Immature natural killer cell (primary cell): ENCODE data around the gene ATP11A. TPM values are rescaled to one million over a fixed set of nuclear protein-coding genes. Genes with fewer than 3 reads are reported as not detected.
"Not testable (repeated sequence)": the region's sequence is repeated elsewhere in the genome, so short reads cannot be mapped to it uniquely, and the experiment has no call there.

ENCODE experiments used
- DNase-seq, 3 donors: peaks; one replicate each; pipeline ENCODE4 v3.0.0; 2022; ENCODE audit warnings: mixed read lengths in 1 of 3
- H3K27ac Mint-ChIP-seq, 6 donors: one replicate each; pipeline ENCODE4 v1.8.0; 2020; ENCODE audit warnings: mixed read lengths in 6 of 6, mild to moderate bottlenecking in 5 of 6, inconsistent platforms in 4 of 6, moderate library complexity in 3 of 6
- H3K27me3 Mint-ChIP-seq, 3 donors: one replicate each; pipeline ENCODE4 v1.8.0; 2020 to 2021; ENCODE audit warnings: low read depth in 3 of 3, mild to moderate bottlenecking in 3 of 3, mixed read lengths in 3 of 3, moderate library complexity in 3 of 3, inconsistent platforms in 1 of 3
- H3K36me3 Mint-ChIP-seq, 3 donors: one replicate each; pipeline ENCODE4 v1.8.0; 2020; ENCODE audit warnings: mixed read lengths in 3 of 3, inconsistent platforms in 2 of 3, mild to moderate bottlenecking in 2 of 3
- H3K4me1 Mint-ChIP-seq, 2 donors: one replicate each; pipeline ENCODE4 v1.8.0; 2020; ENCODE audit warnings: inconsistent platforms in 2 of 2, mild to moderate bottlenecking in 2 of 2, mixed read lengths in 2 of 2, moderate library complexity in 1 of 2
- H3K4me3 Mint-ChIP-seq, 5 donors: one replicate each; pipeline ENCODE4 v1.8.0; 2020; ENCODE audit warnings: mild to moderate bottlenecking in 5 of 5, mixed read lengths in 5 of 5, inconsistent platforms in 3 of 5, moderate library complexity in 3 of 5
- H3K9me3 Mint-ChIP-seq, 6 donors: one replicate each; pipeline ENCODE4 v1.8.0; 2020; ENCODE audit warnings: mild to moderate bottlenecking in 6 of 6, mixed read lengths in 6 of 6, inconsistent platforms in 4 of 6, moderate library complexity in 3 of 6
- polyA plus RNA-seq, 3 donors: library from polyadenylated mRNA; unstranded; fragments of 300-500 nt; fragmentation: Illumina TruSeq; gene quantifications; one replicate each; pipeline ENCODE4 v1.2.3, GENCODE V29; 2021

Gene ATP11A
- polyA plus RNA-seq, 3 donors from 2014 or later = 0.96 to 2.9 TPM; not detected in 1

- no peaks in the 10 kb centered on the region for H3K9me3 Mint-ChIP-seq
- peaks cover 23 to 51% (median 36%) of the 10 kb centered on the region in 3 donors for H3K36me3 Mint-ChIP-seq
- no peak for DNase-seq
- H3K27me3 Mint-ChIP-seq = no peaks in the 10 kb centered on the region
- no peak overlapping the region for H3K4me3 Mint-ChIP-seq
- no peaks in the 10 kb centered on the region for H3K4me1 Mint-ChIP-seq
- no peak overlapping the region for H3K27ac Mint-ChIP-seq
Observed at GRCh38 chr13:112835796-112836195, 146.0 kb downstream of the ATP11A start.

GRCh38 chr13:112836940-112837339 is 147.1 kb downstream of the ATP11A start:
- Mint-ChIP-seq H3K36me3 (peaks cover 18 to 45% (median 32%) of the 10 kb centered on the region in 3 donors), H3K27me3 (no peaks in the 10 kb centered on the region), H3K9me3 (no peaks in the 10 kb centered on the region), H3K4me1 (no peaks in the 10 kb centered on the region), H3K4me3 (no peak overlapping the region), H3K27ac (no peak overlapping the region)
- DNase-seq = no peak

DNA sequence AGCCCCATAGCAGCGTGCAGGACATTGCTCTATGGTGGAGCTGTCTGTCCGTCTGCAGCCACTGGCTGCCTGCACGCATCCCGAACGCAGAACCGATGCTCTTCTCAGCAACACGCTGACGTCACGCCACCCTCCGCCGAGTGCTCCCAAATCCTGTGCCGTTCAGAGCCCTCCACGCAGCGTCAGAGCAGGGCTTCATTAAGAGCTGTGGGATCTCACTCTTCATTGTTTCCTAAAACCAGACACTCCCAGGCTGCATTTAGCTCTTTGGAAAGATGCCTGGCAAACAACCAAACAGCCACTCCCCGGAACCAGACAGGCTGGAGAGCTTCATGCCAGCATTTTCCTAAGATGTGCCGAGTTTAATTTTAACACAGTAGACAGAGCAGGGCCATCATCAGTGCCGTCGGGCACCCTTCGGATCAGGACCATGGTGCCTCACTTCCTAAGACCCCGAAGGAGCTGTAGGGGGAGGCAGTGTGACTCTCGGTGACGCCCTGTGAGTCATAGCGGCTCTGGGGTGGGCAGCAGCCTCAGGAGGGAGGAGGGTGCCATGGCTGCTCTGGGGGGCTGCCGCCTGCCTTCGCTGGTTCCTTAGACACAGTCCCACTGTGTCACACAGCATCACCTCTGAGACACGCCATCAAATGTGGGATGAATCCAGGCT is 147.7 kb downstream of the ATP11A start:
- no peak for DNase-seq
- Mint-ChIP-seq H3K4me3 (no peak overlapping the region), H3K36me3 (peaks cover 16 to 44% (median 34%) of the 10 kb centered on the region in 3 donors), H3K27me3 (no peaks in the 10 kb centered on the region), H3K4me1 (no peaks in the 10 kb centered on the region), H3K9me3 (no peaks in the 10 kb centered on the region), H3K27ac (no peak overlapping the region)

GRCh38 chr13:112838038-112838841 is 148.4 kb downstream of the ATP11A start:
- DNase-seq = no peak
- H3K27me3 Mint-ChIP-seq = no peaks in the 10 kb centered on the region
- H3K4me3 Mint-ChIP-seq = no peak overlapping the region
- H3K36me3 Mint-ChIP-seq = peaks cover 14 to 36% (median 31%) of the 10 kb centered on the region in 3 donors
- no peaks in the 10 kb centered on the region for H3K9me3 Mint-ChIP-seq
- no peaks in the 10 kb centered on the region for H3K4me1 Mint-ChIP-seq
- no peak overlapping the region for H3K27ac Mint-ChIP-seq

DNA sequence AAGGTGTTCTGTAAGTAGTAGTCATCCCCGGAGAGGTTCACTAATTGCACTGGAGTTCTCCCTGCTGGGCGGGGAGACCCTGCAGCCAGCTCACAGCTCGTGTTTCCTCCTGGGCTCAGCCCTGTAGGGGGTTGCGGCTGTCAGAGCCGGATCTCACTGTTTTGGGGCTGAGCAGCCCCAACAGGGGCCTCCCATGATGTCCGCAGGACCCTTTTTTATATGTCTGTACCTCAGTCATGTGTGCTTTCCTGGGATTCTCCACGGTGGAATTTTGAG is 148.9 kb downstream of the ATP11A start:
- DNase-seq = no peak
- Mint-ChIP-seq H3K27ac (no peak overlapping the region), H3K4me1 (no peaks in the 10 kb centered on the region), H3K27me3 (no peaks in the 10 kb centered on the region), H3K9me3 (peaks cover 0 to 2% (median 0%) of the 10 kb centered on the region in 6 donors), H3K36me3 (peaks cover 17 to 38% (median 29%) of the 10 kb centered on the region in 3 donors), H3K4me3 (no peak overlapping the region)

DNA sequence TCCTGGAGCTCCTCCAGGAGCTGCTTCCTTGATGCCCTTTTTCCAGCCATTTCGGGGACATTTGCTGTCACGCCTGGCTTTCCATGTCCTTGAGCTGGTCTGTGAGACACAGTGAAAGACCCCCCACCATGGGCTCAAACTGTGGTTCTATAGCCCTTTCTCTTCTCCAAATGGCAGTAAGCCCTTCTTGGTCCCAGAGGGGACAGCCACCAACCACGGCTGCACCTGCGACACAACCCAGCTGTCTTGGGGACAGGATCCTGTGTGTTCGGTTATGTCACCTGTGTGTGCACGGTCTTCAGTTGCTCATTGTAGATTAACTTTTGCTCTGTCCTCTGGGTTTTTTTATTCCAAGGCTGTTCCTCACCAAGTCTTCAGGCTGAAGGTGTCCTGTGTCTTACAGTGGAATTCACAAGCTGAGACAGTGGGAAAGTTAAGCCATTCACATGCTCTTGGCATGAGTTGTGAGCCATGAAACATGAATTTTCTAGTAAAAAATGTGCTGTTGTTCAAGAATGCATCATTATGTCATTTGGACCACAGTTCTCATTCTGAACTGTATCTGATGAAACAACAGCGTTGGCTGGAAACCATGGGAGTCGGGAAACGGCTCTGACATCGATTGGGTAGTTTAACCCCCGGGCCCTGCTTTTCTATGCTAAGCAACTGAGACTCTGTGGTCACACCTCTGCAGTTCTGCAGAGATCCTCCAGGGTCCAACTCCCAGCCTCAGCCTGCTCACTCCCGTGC is 149.7 kb downstream of the ATP11A start:
- no peak overlapping the region for H3K4me3 Mint-ChIP-seq
- H3K9me3 Mint-ChIP-seq = peaks cover 0 to 2% (median 0%) of the 10 kb centered on the region in 6 donors
- peaks cover 23 to 37% (median 29%) of the 10 kb centered on the region in 3 donors for H3K36me3 Mint-ChIP-seq
- no peaks in the 10 kb centered on the region for H3K27me3 Mint-ChIP-seq
- no peak overlapping the region for H3K27ac Mint-ChIP-seq
- DNase-seq = no peak
- H3K4me1 Mint-ChIP-seq = no peaks in the 10 kb centered on the region

DNA sequence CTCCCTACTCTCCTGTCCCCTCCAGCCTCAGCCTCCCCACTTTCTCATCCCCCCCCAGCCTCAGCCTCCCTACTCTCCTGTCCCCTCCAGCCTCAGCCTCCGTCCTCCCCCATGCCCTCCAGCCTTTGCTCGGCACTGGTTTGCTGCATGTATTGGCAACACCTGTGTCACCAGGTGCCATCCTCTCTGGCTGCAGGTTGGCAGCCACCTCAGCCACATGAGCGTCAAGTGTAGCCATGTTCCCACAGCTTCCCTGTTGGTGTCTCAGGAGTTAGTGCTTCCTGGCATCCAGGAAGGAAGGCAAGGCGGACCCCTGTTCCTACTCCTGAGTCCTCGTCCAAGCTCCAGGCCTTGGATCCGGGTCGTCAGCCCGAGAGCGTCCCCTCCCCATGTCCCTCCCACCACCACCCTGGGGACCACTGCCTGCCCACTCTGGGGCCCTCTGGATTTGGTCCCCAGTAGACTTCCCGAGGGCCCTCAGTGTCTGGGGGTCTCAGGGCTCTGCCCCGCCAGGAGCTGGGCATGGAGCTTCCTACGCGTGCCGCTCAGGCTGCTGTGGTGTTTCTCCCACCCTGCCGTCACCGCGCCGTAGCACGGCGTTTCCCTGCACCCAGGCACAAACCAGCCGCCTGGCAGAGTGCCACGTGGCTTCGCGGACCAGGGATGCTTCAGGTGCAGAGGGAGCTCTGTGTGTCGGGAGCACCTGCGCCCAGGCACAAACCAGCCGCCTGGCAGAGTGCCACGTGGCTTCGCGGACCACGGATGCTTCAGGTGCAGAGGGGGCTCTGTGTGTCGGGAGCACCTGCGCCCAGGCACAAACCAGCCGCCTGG is 150.8 kb downstream of the ATP11A start:
- H3K27ac Mint-ChIP-seq = no peak overlapping the region
- H3K4me3 Mint-ChIP-seq = no peak overlapping the region
- peaks cover 0 to 2% (median 0%) of the 10 kb centered on the region in 6 donors for H3K9me3 Mint-ChIP-seq
- H3K36me3 Mint-ChIP-seq = peaks cover 20 to 35% (median 29%) of the 10 kb centered on the region in 3 donors
- H3K4me1 Mint-ChIP-seq = no peaks in the 10 kb centered on the region
- DNase-seq = no peak
- no peaks in the 10 kb centered on the region for H3K27me3 Mint-ChIP-seq

DNA sequence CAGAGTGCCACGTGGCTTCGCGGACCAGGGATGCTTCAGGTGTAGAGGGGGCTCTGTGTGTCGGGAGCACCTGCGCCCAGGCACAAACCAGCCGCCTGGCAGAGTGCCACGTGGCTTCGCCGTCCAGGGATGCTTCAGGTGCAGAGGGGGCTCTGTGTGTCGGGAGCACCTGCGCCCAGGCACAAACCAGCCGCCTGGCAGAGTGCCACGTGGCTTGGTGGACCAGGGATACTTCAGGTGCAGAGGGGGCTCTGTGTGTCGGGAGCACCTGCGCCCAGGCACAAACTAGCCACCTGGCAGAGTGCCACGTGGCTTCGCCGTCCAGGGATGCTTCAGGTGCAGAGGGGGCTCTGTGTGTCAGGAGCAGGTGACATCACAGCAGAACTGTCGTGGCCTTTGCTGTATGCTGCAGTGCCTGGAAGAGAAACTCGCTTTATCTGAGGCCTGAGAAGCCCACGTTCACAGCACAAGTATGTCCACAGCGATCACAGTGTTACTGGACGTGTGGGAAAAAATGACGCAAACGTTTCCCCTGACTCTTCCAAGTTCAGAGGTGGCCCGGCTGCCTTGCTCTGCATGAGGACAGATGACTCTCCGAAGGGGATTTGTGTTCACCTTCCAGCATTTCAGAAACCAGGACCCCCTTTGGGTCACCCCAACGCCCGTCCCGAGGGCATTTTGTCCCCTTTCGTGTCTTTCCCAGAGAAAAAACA is 151.6 kb downstream of the ATP11A start:
- H3K4me1 Mint-ChIP-seq, H3K9me3 Mint-ChIP-seq, DNase-seq, H3K27ac Mint-ChIP-seq, H3K4me3 Mint-ChIP-seq, H3K27me3 Mint-ChIP-seq: not testable (repeated sequence)
- H3K36me3 Mint-ChIP-seq = peaks cover 24 to 41% (median 33%) of the 10 kb centered on the region in 3 donors

DNA sequence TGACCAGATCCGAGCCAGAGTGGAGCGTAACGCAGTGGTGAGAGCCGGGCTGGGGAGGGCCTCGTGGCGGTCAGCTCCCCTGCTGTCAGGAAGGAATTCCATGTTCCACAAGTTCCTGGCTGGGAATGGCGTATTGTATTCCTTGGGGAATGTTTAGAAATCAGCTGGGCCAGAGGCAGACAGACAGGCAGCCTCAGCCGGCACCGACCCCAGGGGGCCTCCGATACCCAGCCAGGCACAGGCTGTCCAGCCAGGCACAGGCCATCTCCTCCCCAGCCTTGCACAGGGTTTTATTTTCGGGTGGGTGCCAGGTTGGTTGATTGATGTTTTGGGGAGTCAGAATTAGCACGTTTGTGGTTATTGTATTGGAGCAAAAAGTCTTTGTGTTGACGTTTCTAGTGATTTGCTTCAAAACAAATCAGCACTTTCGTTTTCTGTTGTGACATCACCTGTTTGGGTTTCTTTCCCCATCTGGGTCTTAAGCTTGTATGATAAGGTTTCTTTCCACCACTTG is 152.6 kb downstream of the ATP11A start:
- H3K4me1 Mint-ChIP-seq = no peaks in the 10 kb centered on the region
- no peak overlapping the region for H3K27ac Mint-ChIP-seq
- H3K4me3 Mint-ChIP-seq = no peak overlapping the region
- no peak for DNase-seq
- H3K9me3 Mint-ChIP-seq = peaks cover 0 to 2% (median 0%) of the 10 kb centered on the region in 6 donors
- H3K36me3 Mint-ChIP-seq = peaks cover 18 to 37% (median 27%) of the 10 kb centered on the region in 3 donors
- peaks cover 0 to 2% (median under 1%) of the 10 kb centered on the region in 3 donors for H3K27me3 Mint-ChIP-seq

DNA sequence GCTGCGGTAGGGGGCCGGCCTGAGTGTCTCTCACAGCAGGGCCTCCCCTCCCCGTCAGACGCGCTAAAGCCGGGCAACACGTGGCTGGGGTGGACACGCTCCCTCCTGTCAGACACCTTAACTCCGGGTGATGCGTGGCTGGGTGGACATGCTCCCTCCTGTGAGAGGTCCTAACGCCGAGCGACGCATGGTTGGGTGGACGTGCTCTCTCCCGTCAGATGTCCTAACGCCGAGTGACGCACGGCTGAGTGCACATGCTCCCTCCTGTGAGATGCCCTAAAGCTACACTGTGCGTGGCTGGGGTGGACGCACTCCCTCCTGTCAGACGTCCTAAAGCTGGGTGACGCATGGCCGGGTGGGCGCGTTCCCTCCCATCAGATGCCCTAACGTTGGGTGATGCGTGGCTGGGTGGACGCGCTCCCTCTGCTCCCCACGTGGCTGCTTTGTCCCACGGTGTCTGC is 153.1 kb downstream of the ATP11A start:
- no peak for DNase-seq
- peaks cover 15 to 40% (median 28%) of the 10 kb centered on the region in 3 donors for H3K36me3 Mint-ChIP-seq
- H3K4me3 Mint-ChIP-seq = no peak overlapping the region
- no peak overlapping the region for H3K27ac Mint-ChIP-seq
- peaks cover 0 to 2% (median 0%) of the 10 kb centered on the region in 6 donors for H3K9me3 Mint-ChIP-seq
- peaks cover 0 to 6% (median 2%) of the 10 kb centered on the region in 3 donors for H3K27me3 Mint-ChIP-seq
- no peaks in the 10 kb centered on the region for H3K4me1 Mint-ChIP-seq

- H3K27ac Mint-ChIP-seq = no peak overlapping the region
- DNase-seq = no peak
- peaks cover 0 to 2% (median 0%) of the 10 kb centered on the region in 6 donors for H3K9me3 Mint-ChIP-seq
- no peak overlapping the region for H3K4me3 Mint-ChIP-seq
- H3K27me3 Mint-ChIP-seq = peaks cover 0 to 6% (median 2%) of the 10 kb centered on the region in 3 donors
- no peaks in the 10 kb centered on the region for H3K4me1 Mint-ChIP-seq
- peaks cover 15 to 40% (median 27%) of the 10 kb centered on the region in 3 donors for H3K36me3 Mint-ChIP-seq
Observed at GRCh38 chr13:112843392-112844111, 153.7 kb downstream of the ATP11A start.

DNA sequence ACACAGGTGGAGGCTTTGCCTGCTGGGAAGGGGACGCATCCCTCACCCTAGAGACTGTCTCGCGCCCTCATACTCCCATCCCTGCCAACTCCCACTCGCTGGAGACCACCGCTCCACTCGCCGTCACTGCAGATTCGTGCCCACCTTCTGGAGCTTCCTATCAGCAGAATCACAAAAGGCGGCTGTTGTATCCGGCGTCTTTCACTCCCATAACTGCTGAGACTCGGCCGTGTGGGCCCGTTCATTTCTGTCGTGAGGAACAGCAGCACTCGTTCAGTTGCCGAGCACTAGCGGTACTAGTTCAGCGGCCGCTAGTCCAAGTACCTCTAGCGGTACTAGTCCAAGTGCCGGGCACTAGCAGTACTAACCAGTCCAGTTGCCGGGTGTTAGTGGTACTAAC is 154.6 kb downstream of the ATP11A start:
- Mint-ChIP-seq H3K36me3 (peaks cover 15 to 34% (median 20%) of the 10 kb centered on the region in 3 donors), H3K27me3 (peaks cover 0 to 6% (median 2%) of the 10 kb centered on the region in 3 donors), H3K4me1 (peaks cover 4 to 6% of the 10 kb centered on the region in 2 donors), H3K4me3 (no peak overlapping the region), H3K27ac (no peak overlapping the region), H3K9me3 (peaks cover 0 to 2% (median 0%) of the 10 kb centered on the region in 6 donors)
- DNase-seq = no peak
